Mucosa of rectum (tissue), 2 donors: Measurements from ENCODE around the gene SOX15.

Experiments used
- H3K27ac ChIP-seq, 2 donors: one replicate each; pipeline ENCODE4 v1.7.0; 2013; ENCODE audit warnings: inconsistent platforms in 2 of 2, low read depth in 2 of 2, low read length in 2 of 2
- H3K27me3 ChIP-seq, 2 donors: one replicate each; pipeline ENCODE4 v1.7.0; 2013; ENCODE audit warnings: low read length in 2 of 2; ENCODE audit not compliant: control insufficient read depth in 2 of 2, insufficient read depth in 2 of 2
- H3K36me3 ChIP-seq, 2 donors: one replicate each; pipeline ENCODE4 v1.7.0; 2013; ENCODE audit warnings: low read length in 2 of 2; ENCODE audit not compliant: control insufficient read depth in 2 of 2, insufficient read depth in 2 of 2
- H3K4me1 ChIP-seq, 2 donors: one replicate each; pipeline ENCODE4 v1.7.0; 2013; ENCODE audit warnings: low read length in 2 of 2, mild to moderate bottlenecking in 1 of 2; ENCODE audit not compliant: control insufficient read depth in 2 of 2, insufficient read depth in 2 of 2
- H3K4me3 ChIP-seq, 2 donors: one replicate each; pipeline ENCODE4 v1.7.0; 2013; ENCODE audit warnings: low read length in 2 of 2
- H3K9ac ChIP-seq, 2 donors: one replicate each; pipeline ENCODE4 v1.7.0; 2013; ENCODE audit warnings: low read length in 2 of 2, low read depth in 1 of 2, mild to moderate bottlenecking in 1 of 2
- H3K9me3 ChIP-seq, 2 donors: one replicate each; pipeline ENCODE4 v1.7.0; 2013; ENCODE audit warnings: low read length in 2 of 2; ENCODE audit not compliant: control insufficient read depth in 2 of 2
- donor health status: healthy.
- donor health status: Normal muscosa, but diverticular disease.

SOX15 gene

GRCh38 chr17:7544911-7545310 is 45.0 kb downstream of the SOX15 start:
- no peak overlapping the region for H3K9ac ChIP-seq
- no peak overlapping the region for H3K27ac ChIP-seq
- no peaks in the 10 kb centered on the region for H3K27me3 ChIP-seq
- H3K36me3 ChIP-seq, result no peaks in the 10 kb centered on the region
- peaks cover 12 to 13% of the 10 kb centered on the region in 2 donors for H3K4me1 ChIP-seq
- no peaks in the 10 kb centered on the region for H3K9me3 ChIP-seq
- H3K4me3 ChIP-seq, result no peak overlapping the region

- no peak overlapping the region for H3K4me3 ChIP-seq
- H3K36me3 ChIP-seq, result no peaks in the 10 kb centered on the region
- no peak overlapping the region for H3K9ac ChIP-seq
- no peak overlapping the region for H3K27ac ChIP-seq
- H3K9me3 ChIP-seq, result peaks cover 0 to 6% of the 10 kb centered on the region in 2 donors
- no peaks in the 10 kb centered on the region for H3K27me3 ChIP-seq
- no peaks in the 10 kb centered on the region for H3K4me1 ChIP-seq
These were observed 48.7 kb downstream of the SOX15 start for GRCh38 chr17:7541074-7541621.

- Histone ChIP-seq H3K27ac (no peak overlapping the region), H3K27me3 (no peaks in the 10 kb centered on the region), H3K4me3 (no peak overlapping the region), H3K9me3 (peaks cover 0 to 6% of the 10 kb centered on the region in 2 donors), H3K36me3 (no peaks in the 10 kb centered on the region), H3K9ac (no peak overlapping the region), H3K4me1 (no peaks in the 10 kb centered on the region)
These were observed 50.9 kb downstream of the SOX15 start for GRCh38 chr17:7538891-7539545.
